Stimulated activated CD8-positive, alpha-beta memory T cell treated with anti-CD3 and anti-CD28 coated beads, Interleukin-12 subunit alpha, Interleukin-12 subunit beta, amount 100 ng/mL, for 4 hours (primary cell): ENCODE measurements around the gene MEGF11.

Experiments
- DNase-seq: peaks from one replicate; pipeline ENCODE4 v3.0.0-alpha.2; 2020; ENCODE audit warnings: low read depth

Gene MEGF11

GRCh38 chr15:66215811-66216210 is 37.7 kb downstream of the MEGF11 start:
- DNase-seq = no peak

- DNase-seq = no peak
These were observed 39.3 kb downstream of the MEGF11 start for GRCh38 chr15:66214246-66214645.

- no peak for DNase-seq
These were observed 41.0 kb downstream of the MEGF11 start for GRCh38 chr15:66212563-66212921.

GRCh38 chr15:66211670-66212562 is 41.6 kb downstream of the MEGF11 start:
- no peak for DNase-seq

- DNase-seq = no peak
These were observed 42.9 kb downstream of the MEGF11 start for GRCh38 chr15:66210684-66211083.

GRCh38 chr15:66198757-66199156 is 54.8 kb downstream of the MEGF11 start:
- no peak for DNase-seq

GRCh38 chr15:66196602-66197001 is 56.9 kb downstream of the MEGF11 start:
- DNase-seq = no peak

- no peak for DNase-seq
These were observed 57.8 kb downstream of the MEGF11 start for GRCh38 chr15:66195621-66196230.

- no peak for DNase-seq
These were observed 60.5 kb downstream of the MEGF11 start for GRCh38 chr15:66193066-66193465.

- no peak for DNase-seq
These were observed 62.8 kb downstream of the MEGF11 start for GRCh38 chr15:66190746-66191145.

GRCh38 chr15:66189291-66189690 is 64.3 kb downstream of the MEGF11 start:
- DNase-seq = no peak

- no peak for DNase-seq
These were observed 65.1 kb downstream of the MEGF11 start for GRCh38 chr15:66188464-66188863.

GRCh38 chr15:66187271-66187670 is 66.3 kb downstream of the MEGF11 start:
- DNase-seq = no peak

- DNase-seq = no peak
These were observed 67.3 kb downstream of the MEGF11 start for GRCh38 chr15:66186049-66186825.

- DNase-seq = no peak
These were observed 68.4 kb downstream of the MEGF11 start for GRCh38 chr15:66184936-66185790.

- DNase-seq = no peak
These were observed 69.1 kb downstream of the MEGF11 start for GRCh38 chr15:66184492-66184891.

GRCh38 chr15:66180531-66181097 is 72.9 kb downstream of the MEGF11 start:
- no peak for DNase-seq

GRCh38 chr15:66178531-66178910 is 75.0 kb downstream of the MEGF11 start:
- no peak for DNase-seq

- no peak for DNase-seq
These were observed 81.1 kb downstream of the MEGF11 start for GRCh38 chr15:66172324-66172980.

GRCh38 chr15:66171841-66172240 is 81.7 kb downstream of the MEGF11 start:
- DNase-seq = no peak

- DNase-seq = no peak
These were observed 82.8 kb downstream of the MEGF11 start for GRCh38 chr15:66170716-66171115.
